Measurements from ENCODE around the gene TENM3. TPM values are rescaled to one million over a fixed set of nuclear protein-coding genes. Genes with fewer than 3 reads are reported as not detected.

Gene TENM3
- total RNA-seq, 1 experiment from 2014 or later, result 34.1 TPM

DNA sequence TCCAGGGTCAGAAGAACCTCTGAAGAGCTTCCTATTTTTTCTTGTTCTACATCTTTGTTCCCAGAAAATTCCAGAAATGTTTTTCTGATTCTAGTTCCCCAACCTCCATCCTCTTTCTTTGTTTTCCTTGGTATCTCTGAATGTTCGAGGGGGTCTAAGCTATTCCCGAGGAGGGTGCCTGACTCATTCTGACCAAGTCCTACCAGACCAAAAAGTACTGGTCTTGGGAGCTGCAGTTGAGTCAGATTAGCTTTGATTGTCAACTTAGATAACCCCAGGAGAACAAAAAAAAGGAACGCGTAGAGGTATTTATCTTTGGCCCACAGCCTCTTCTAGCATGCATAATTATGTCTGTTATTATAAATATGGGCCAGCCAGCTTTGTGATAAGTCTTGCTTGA is 12.1 kb upstream of the TENM3 start:
- BruUV-seq (replicated peaks), result no TSS peak
- ChIA-PET CTCF (interaction anchor here (1.4 kb wide), 1 partner anchor 17 kb away, joined by 4 read pairs; no protein-coding TSS in a partner anchor), POLR2A (interaction anchor here (0.6 to 1.4 kb wide), 2 partner anchors 42 to 87 kb away, joined by 3 to 5 read pairs; no protein-coding TSS in a partner anchor)
- no peak overlapping the region for H3K27ac Mint-ChIP-seq (ENCODE audit: low read depth, unreplicated experiment)
- intact Hi-C loops (cut with micrococcal nuclease), result no loop called here
- H3K4me1 Mint-ChIP-seq (ENCODE audit: insufficient read depth, unreplicated experiment), result no peaks in the 10 kb centered on the region
- TF ChIP-seq, protein P1, sequence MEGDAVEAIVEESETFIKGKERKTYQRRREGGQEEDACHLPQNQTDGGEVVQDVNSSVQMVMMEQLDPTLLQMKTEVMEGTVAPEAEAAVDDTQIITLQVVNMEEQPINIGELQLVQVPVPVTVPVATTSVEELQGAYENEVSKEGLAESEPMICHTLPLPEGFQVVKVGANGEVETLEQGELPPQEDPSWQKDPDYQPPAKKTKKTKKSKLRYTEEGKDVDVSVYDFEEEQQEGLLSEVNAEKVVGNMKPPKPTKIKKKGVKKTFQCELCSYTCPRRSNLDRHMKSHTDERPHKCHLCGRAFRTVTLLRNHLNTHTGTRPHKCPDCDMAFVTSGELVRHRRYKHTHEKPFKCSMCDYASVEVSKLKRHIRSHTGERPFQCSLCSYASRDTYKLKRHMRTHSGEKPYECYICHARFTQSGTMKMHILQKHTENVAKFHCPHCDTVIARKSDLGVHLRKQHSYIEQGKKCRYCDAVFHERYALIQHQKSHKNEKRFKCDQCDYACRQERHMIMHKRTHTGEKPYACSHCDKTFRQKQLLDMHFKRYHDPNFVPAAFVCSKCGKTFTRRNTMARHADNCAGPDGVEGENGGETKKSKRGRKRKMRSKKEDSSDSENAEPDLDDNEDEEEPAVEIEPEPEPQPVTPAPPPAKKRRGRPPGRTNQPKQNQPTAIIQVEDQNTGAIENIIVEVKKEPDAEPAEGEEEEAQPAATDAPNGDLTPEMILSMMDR (IDR thresholded peaks at IDR 0.05; ENCODE audit: unreplicated experiment), result no peak
- DNase-seq (ENCODE audit: unreplicated experiment), result no peak
- no peaks in the 10 kb centered on the region for H3K9me3 Mint-ChIP-seq (ENCODE audit: unreplicated experiment)
- no peaks in the 10 kb centered on the region for H3K27me3 Mint-ChIP-seq (ENCODE audit: insufficient read depth, unreplicated experiment)
- H3K36me3 Mint-ChIP-seq (ENCODE audit: insufficient read depth, unreplicated experiment), result no peaks in the 10 kb centered on the region
- H3K4me3 Mint-ChIP-seq (ENCODE audit: unreplicated experiment), result no peak overlapping the region

DNA sequence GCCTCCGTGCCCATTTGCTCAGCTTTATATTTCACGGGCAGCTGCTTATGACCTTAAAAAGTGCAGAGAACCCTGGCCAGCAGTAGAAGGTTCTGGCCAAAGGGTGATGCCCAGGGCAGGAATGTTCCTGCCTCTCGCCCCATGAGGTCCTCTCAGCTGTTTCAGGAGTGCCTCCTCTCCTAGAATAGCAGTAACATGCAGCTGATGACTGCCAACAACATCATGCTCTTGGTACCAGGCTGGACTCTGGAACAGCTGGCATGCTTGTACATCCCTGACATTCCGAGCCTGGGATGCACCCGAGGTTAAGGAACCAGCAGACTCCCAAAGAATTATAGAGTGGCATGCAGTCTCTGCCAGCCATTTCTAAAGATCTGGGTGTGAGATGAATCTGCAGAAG is 11.7 kb upstream of the TENM3 start:
- Mint-ChIP-seq H3K9me3 (ENCODE audit: unreplicated experiment) (no peaks in the 10 kb centered on the region), H3K4me1 (ENCODE audit: insufficient read depth, unreplicated experiment) (no peaks in the 10 kb centered on the region), H3K36me3 (ENCODE audit: insufficient read depth, unreplicated experiment) (no peaks in the 10 kb centered on the region), H3K27me3 (ENCODE audit: insufficient read depth, unreplicated experiment) (no peaks in the 10 kb centered on the region), H3K27ac (ENCODE audit: low read depth, unreplicated experiment) (no peak overlapping the region), H3K4me3 (ENCODE audit: unreplicated experiment) (no peak overlapping the region)
- DNase-seq (ENCODE audit: unreplicated experiment), result no peak
- CTCF ChIA-PET, result interaction anchor here (1.4 kb wide), 1 partner anchor 18 kb away, joined by 4 read pairs; no protein-coding TSS in a partner anchor
- POLR2A ChIA-PET, result interaction anchor here (0.6 to 1.4 kb wide), 2 partner anchors 43 to 87 kb away, joined by 3 to 5 read pairs; no protein-coding TSS in a partner anchor
- TF ChIP-seq, protein P1 (IDR thresholded peaks at IDR 0.05; ENCODE audit: unreplicated experiment), result no peak
- intact Hi-C loops (cut with micrococcal nuclease), result no loop called here
- no TSS peak for BruUV-seq (replicated peaks)

DNA sequence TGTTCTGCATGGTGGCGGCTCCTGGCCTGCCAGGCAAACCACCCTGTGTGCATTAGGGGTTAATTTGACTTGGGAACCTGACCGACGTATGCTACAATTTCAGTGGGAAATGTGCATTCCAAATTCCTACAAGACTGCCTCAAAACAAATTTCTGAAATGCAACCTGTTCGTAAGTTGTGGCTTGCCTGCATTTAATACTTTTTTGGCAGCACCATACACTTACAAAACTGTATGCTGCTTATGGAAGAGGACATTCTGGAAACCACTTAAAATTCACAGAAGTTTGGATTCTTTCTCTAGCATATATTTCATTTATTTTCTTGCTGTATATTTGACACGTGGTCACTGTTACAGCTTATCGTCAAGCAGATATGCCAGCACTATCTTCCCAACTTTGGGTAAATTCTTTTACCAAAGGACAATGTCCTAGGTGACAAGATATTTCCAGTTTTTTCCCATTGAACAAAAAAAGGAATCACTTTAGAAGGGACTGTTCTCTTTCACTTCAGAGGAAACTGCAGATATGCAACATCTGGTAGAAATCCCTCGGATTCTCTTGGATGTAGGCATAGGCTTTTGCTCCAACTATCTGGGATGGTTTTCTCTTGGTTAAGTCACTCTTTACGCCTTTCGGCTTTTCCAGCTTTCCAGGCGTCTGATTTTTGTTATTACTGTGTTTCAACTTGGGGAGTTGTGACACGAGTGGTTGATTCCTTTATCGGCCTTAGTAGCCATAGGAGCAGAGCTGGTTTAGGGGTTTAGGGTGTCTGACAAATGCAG is 9.7 kb upstream of the TENM3 start:
- no peaks in the 10 kb centered on the region for H3K27me3 Mint-ChIP-seq (ENCODE audit: insufficient read depth, unreplicated experiment)
- CTCF ChIA-PET, result interaction anchor here (0.7 kb wide), 1 partner anchor 10 kb away, joined by 4 read pairs; the partner anchor contains the start of gene TENM3
- DNase-seq (ENCODE audit: unreplicated experiment), result no peak
- BruUV-seq (replicated peaks), result no TSS peak
- intact Hi-C loops (cut with micrococcal nuclease), result no loop called here
- TF ChIP-seq, protein P1 (IDR thresholded peaks at IDR 0.05; ENCODE audit: unreplicated experiment), result no peak
- peaks cover 6% of the 10 kb centered on the region for H3K9me3 Mint-ChIP-seq (ENCODE audit: unreplicated experiment)
- H3K4me3 Mint-ChIP-seq (ENCODE audit: unreplicated experiment), result no peak overlapping the region
- H3K4me1 Mint-ChIP-seq (ENCODE audit: insufficient read depth, unreplicated experiment), result peaks cover 6% of the 10 kb centered on the region
- no peaks in the 10 kb centered on the region for H3K36me3 Mint-ChIP-seq (ENCODE audit: insufficient read depth, unreplicated experiment)
- POLR2A ChIA-PET, result no interaction called here
- no peak overlapping the region for H3K27ac Mint-ChIP-seq (ENCODE audit: low read depth, unreplicated experiment)

DNA sequence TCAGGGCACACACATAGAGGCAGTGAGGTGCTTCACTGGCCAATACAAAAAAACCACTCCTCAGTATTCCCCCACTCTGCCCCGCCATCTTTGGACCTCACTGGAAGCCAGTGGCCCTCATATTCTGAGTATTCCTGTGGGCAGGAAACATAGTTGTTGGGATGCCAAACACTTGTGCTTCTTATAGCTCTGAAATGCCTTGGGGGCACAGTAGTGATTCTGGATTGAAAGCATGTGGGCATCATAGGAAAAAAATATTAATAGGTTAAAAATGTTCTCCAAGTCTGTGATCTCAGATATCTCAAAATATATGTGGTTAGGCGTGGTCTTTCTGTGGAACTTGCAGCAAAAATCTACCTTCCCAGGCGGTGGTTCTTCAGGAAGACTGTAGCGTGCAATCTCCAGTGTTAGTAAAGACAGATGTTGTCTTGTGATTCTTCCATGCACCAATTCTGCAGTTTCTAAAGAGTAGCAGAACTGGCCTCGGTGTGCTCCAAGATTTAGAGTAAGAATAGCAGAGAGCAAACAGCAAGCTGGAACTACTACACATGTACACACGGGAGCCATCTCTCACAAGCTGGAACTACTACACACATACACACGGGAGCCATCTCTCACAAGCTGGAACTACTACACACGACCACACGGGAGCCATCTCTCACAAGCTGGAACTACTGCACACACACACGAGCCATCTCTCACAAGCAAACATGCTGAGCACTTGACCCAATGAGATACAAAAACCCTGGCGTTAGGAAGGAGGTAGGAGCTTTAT is 8.0 kb upstream of the TENM3 start:
- Mint-ChIP-seq H3K27me3 (ENCODE audit: insufficient read depth, unreplicated experiment) (no peaks in the 10 kb centered on the region), H3K36me3 (ENCODE audit: insufficient read depth, unreplicated experiment) (no peaks in the 10 kb centered on the region), H3K4me3 (ENCODE audit: unreplicated experiment) (no peak overlapping the region), H3K27ac (ENCODE audit: low read depth, unreplicated experiment) (no peak overlapping the region), H3K9me3 (ENCODE audit: unreplicated experiment) (peaks cover 6% of the 10 kb centered on the region), H3K4me1 (ENCODE audit: insufficient read depth, unreplicated experiment) (peaks cover 17% of the 10 kb centered on the region)
- CTCF ChIA-PET, result interaction anchor here (0.7 to 1.6 kb wide), 5 partner anchors 9 to 322 kb away, joined by 3 to 4 read pairs (median 3); no protein-coding TSS in a partner anchor
- BruUV-seq (replicated peaks), result no TSS peak
- POLR2A ChIA-PET, result interaction anchor here (1.8 kb wide), 1 partner anchor 47 kb away, joined by 3 read pairs; no protein-coding TSS in a partner anchor
- intact Hi-C loops (cut with micrococcal nuclease), result no loop called here
- no peak for DNase-seq (ENCODE audit: unreplicated experiment)
- TF ChIP-seq, protein P1 (IDR thresholded peaks at IDR 0.05; ENCODE audit: unreplicated experiment), result no peak
